MCF 10A (cell line): ENCODE data around the gene LTO1. TPM values are rescaled to one million over a fixed set of nuclear protein-coding genes. Genes with fewer than 3 reads are reported as not detected.

Experiments
- BruUV-seq: library from RNA; stranded (reverse); fragments of 400-500 nt; replicated peaks from 2 replicates; lab custom pipeline; 2021; lab: Mats Ljungman, UMichigan
- CTCF ChIA-PET: fragments of 300-600 bp; sonication (Branson Sonifier 250); formaldehyde crosslinking; extraction: SDS; loops from one replicate; lab custom pipeline; 2021; ENCODE audit warnings: antibody characterized with exemption, inconsistent platforms; lab: Yijun Ruan, JAX
- POLR2A ChIA-PET: fragments of 300-600, 350-650 bp; sonication (Branson Sonifier 250); formaldehyde crosslinking; extraction: SDS; loops from one replicate; lab custom pipeline; 2020; ENCODE audit warnings: antibody characterized with exemption, inconsistent platforms; lab: Yijun Ruan, JAX
- DNase-seq: peaks from one replicate; pipeline ENCODE4 v3.0.0-alpha.2; 2018; ENCODE audit not compliant: unreplicated experiment
- H3K27ac Mint-ChIP-seq: one replicate; pipeline ENCODE4 v1.8.0; 2022; ENCODE audit warnings: mild to moderate bottlenecking, low read depth, mixed read lengths; ENCODE audit not compliant: unreplicated experiment
- H3K27me3 Mint-ChIP-seq: one replicate; pipeline ENCODE4 v1.8.0; 2022; ENCODE audit warnings: mixed read lengths; ENCODE audit not compliant: insufficient read depth, unreplicated experiment
- H3K36me3 Mint-ChIP-seq: one replicate; pipeline ENCODE4 v1.8.0; 2022; ENCODE audit warnings: mild to moderate bottlenecking, moderate library complexity, mixed read lengths; ENCODE audit not compliant: insufficient read depth, unreplicated experiment
- H3K4me1 Mint-ChIP-seq: one replicate; pipeline ENCODE4 v1.8.0; 2022; ENCODE audit warnings: mixed read lengths; ENCODE audit not compliant: insufficient read depth, unreplicated experiment
- H3K4me3 Mint-ChIP-seq: one replicate; pipeline ENCODE4 v1.8.0; 2022; ENCODE audit warnings: mild to moderate bottlenecking, moderate library complexity, mixed read lengths; ENCODE audit not compliant: unreplicated experiment
- H3K9me3 Mint-ChIP-seq: one replicate; pipeline ENCODE4 v1.8.0; 2022; ENCODE audit warnings: mixed read lengths; ENCODE audit not compliant: unreplicated experiment
- intact Hi-C: fragments of 100-400 bp; cut with micrococcal nuclease; formaldehyde crosslinking; loops from 2 replicates; pipeline ENCODE4 v1.14.1; 2022
- total RNA-seq: library from RNA; stranded (reverse); gene quantifications from 2 replicates; pipeline ENCODE4 v1.2.3, GENCODE V29; 2022
- TF ChIP-seq, protein P1 (sequence below): fragments of 200-600 bp; IDR thresholded peaks from one replicate; pipeline ENCODE4 v1.8.0; 2022; ENCODE audit warnings: antibody characterized with exemption, mild to moderate bottlenecking; ENCODE audit not compliant: unreplicated experiment

Gene LTO1
- total RNA-seq, 1 experiment from 2014 or later: 34.2 TPM

DNA sequence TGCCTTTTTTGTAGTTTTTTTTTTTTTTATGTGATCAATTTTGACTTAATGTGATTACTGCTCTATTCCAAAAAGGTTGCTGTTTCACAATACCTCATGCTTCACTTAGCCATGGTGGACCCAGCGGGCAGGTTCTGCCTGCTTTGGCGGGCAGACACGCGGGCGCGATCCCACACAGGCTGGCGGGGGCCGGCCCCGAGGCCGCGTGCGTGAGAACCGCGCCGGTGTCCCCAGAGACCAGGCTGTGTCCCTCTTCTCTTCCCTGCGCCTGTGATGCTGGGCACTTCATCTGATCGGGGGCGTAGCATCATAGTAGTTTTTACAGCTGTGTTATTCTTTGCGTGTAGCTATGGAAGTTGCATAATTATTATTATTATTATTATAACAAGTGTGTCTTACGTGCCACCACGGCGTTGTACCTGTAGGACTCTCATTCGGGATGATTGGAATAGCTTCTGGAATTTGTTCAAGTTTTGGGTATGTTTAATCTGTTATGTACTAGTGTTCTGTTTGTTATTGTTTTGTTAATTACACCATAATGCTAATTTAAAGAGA is 21.7 kb downstream of the LTO1 start:
- no peak overlapping the region for H3K4me3 Mint-ChIP-seq
- CTCF ChIA-PET: interaction anchor here (0.6 to 1.0 kb wide), 2 partner anchors 9 to 21 kb away, joined by 3 to 6 read pairs; no protein-coding TSS in a partner anchor
- H3K4me1 Mint-ChIP-seq: no peaks in the 10 kb centered on the region
- H3K27ac Mint-ChIP-seq: no peak overlapping the region
- POLR2A ChIA-PET: interaction anchor here (0.7 kb wide), 1 partner anchor 13 kb away, joined by 3 read pairs; no protein-coding TSS in a partner anchor
- peaks cover 49% of the 10 kb centered on the region for H3K36me3 Mint-ChIP-seq
- BruUV-seq: no TSS peak
- no peak for DNase-seq
- TF ChIP-seq, protein P1, sequence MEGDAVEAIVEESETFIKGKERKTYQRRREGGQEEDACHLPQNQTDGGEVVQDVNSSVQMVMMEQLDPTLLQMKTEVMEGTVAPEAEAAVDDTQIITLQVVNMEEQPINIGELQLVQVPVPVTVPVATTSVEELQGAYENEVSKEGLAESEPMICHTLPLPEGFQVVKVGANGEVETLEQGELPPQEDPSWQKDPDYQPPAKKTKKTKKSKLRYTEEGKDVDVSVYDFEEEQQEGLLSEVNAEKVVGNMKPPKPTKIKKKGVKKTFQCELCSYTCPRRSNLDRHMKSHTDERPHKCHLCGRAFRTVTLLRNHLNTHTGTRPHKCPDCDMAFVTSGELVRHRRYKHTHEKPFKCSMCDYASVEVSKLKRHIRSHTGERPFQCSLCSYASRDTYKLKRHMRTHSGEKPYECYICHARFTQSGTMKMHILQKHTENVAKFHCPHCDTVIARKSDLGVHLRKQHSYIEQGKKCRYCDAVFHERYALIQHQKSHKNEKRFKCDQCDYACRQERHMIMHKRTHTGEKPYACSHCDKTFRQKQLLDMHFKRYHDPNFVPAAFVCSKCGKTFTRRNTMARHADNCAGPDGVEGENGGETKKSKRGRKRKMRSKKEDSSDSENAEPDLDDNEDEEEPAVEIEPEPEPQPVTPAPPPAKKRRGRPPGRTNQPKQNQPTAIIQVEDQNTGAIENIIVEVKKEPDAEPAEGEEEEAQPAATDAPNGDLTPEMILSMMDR: no peak
- intact Hi-C loops: no loop called here
- H3K9me3 Mint-ChIP-seq: no peaks in the 10 kb centered on the region
- no peaks in the 10 kb centered on the region for H3K27me3 Mint-ChIP-seq

DNA sequence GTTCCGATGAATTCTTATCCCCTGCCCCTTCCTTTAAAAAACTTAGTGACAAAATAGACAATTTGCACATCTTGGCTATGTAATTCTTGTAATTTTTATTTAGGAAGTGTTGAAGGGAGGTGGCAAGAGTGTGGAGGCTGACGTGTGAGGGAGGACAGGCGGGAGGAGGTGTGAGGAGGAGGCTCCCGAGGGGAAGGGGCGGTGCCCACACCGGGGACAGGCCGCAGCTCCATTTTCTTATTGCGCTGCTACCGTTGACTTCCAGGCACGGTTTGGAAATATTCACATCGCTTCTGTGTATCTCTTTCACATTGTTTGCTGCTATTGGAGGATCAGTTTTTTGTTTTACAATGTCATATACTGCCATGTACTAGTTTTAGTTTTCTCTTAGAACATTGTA is 22.2 kb downstream of the LTO1 start:
- DNase-seq: no peak
- no peak overlapping the region for H3K27ac Mint-ChIP-seq
- H3K9me3 Mint-ChIP-seq: no peaks in the 10 kb centered on the region
- intact Hi-C loops: no loop called here
- TF ChIP-seq, protein P1: no peak
- peaks cover 54% of the 10 kb centered on the region for H3K36me3 Mint-ChIP-seq
- CTCF ChIA-PET: interaction anchor here (1.0 kb wide), 1 partner anchor 9 kb away, joined by 6 read pairs; no protein-coding TSS in a partner anchor
- no peaks in the 10 kb centered on the region for H3K27me3 Mint-ChIP-seq
- POLR2A ChIA-PET: no interaction called here
- H3K4me3 Mint-ChIP-seq: no peak overlapping the region
- H3K4me1 Mint-ChIP-seq: no peaks in the 10 kb centered on the region
- BruUV-seq: no TSS peak

DNA sequence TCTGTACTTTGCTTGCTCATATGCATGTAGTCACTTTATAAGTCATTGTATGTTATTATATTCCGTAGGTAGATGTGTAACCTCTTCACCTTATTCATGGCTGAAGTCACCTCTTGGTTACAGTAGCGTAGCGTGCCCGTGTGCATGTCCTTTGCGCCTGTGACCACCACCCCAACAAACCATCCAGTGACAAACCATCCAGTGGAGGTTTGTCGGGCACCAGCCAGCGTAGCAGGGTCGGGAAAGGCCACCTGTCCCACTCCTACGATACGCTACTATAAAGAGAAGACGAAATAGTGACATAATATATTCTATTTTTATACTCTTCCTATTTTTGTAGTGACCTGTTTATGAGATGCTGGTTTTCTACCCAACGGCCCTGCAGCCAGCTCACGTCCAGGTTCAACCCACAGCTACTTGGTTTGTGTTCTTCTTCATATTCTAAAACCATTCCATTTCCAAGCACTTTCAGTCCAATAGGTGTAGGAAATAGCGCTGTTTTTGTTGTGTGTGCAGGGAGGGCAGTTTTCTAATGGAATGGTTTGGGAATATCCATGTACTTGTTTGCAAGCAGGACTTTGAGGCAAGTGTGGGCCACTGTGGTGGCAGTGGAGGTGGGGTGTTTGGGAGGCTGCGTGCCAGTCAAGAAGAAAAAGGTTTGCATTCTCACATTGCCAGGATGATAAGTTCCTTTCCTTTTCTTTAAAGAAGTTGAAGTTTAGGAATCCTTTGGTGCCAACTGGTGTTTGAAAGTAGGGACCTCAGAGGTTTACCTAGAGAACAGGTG is 23.1 kb downstream of the LTO1 start:
- intact Hi-C loops: no loop called here
- Mint-ChIP-seq H3K36me3 (peaks cover 61% of the 10 kb centered on the region), H3K27ac (no peak overlapping the region), H3K4me1 (no peaks in the 10 kb centered on the region), H3K9me3 (no peaks in the 10 kb centered on the region), H3K27me3 (no peaks in the 10 kb centered on the region), H3K4me3 (no peak overlapping the region)
- TF ChIP-seq, protein P1: no peak
- CTCF ChIA-PET: no interaction called here
- POLR2A ChIA-PET: interaction anchor here (0.6 kb wide), 1 partner anchor 13 kb away, joined by 3 read pairs; no protein-coding TSS in a partner anchor
- no peak for DNase-seq
- TSS peak; percentile 21 for BruUV-seq

GRCh38 chr11:69650832-69651344 is 24.3 kb downstream of the LTO1 start:
- intact Hi-C loops: no loop called here
- Mint-ChIP-seq H3K9me3 (no peaks in the 10 kb centered on the region), H3K36me3 (peaks cover 65% of the 10 kb centered on the region), H3K27me3 (no peaks in the 10 kb centered on the region), H3K4me1 (no peaks in the 10 kb centered on the region), H3K27ac (no peak overlapping the region), H3K4me3 (no peak overlapping the region)
- ChIA-PET POLR2A (interaction anchor here (0.6 kb wide), 1 partner anchor 12 kb away, joined by 3 read pairs; no protein-coding TSS in a partner anchor), CTCF (no interaction called here)
- TF ChIP-seq, protein P1: no peak
- DNase-seq: no peak
- BruUV-seq: no TSS peak
